Superior temporal gyrus (tissue), 1 donor: ENCODE data around the gene C1orf115.
"Not testable (repeated sequence)": the region's sequence is repeated elsewhere in the genome, so short reads cannot be mapped to it uniquely, and the experiment has no call there.

Source experiments
- DNase-seq: peaks from one replicate; pipeline ENCODE4 v3.0.0-alpha.2; 2016; ENCODE audit errors: extremely low spot score

The C1orf115 gene

GRCh38 chr1:220721266-220721665 lies 31.1 kb downstream of the C1orf115 start:
- not testable (repeated sequence) for DNase-seq

- no peak for DNase-seq
These were observed 36.5 kb downstream of the C1orf115 start for GRCh38 chr1:220726634-220727033.

- DNase-seq: no peak
These were observed 37.4 kb downstream of the C1orf115 start for GRCh38 chr1:220727519-220727918.

GRCh38 chr1:220730486-220730885 lies 40.3 kb downstream of the C1orf115 start:
- no peak for DNase-seq

- DNase-seq: no peak
These were observed 42.0 kb downstream of the C1orf115 start for GRCh38 chr1:220732137-220732536.

- DNase-seq: no peak
These were observed 42.5 kb downstream of the C1orf115 start for GRCh38 chr1:220732621-220733020.

GRCh38 chr1:220733086-220733601 lies 43.0 kb downstream of the C1orf115 start:
- peak; percentile 71 for DNase-seq

GRCh38 chr1:220734571-220735326 lies 44.6 kb downstream of the C1orf115 start:
- no peak for DNase-seq

- DNase-seq: not testable (repeated sequence)
These were observed 46.1 kb downstream of the C1orf115 start for GRCh38 chr1:220736283-220736682.

- DNase-seq: no peak
These were observed 51.2 kb downstream of the C1orf115 start for GRCh38 chr1:220741349-220741748.

- DNase-seq: no peak
These were observed 51.7 kb downstream of the C1orf115 start for GRCh38 chr1:220741825-220742224.

GRCh38 chr1:220742520-220742919 lies 52.4 kb downstream of the C1orf115 start:
- DNase-seq: no peak

- no peak for DNase-seq
These were observed 56.7 kb downstream of the C1orf115 start for GRCh38 chr1:220746851-220747250.

GRCh38 chr1:220747437-220748088 lies 57.4 kb downstream of the C1orf115 start:
- peak; percentile 32 for DNase-seq

- DNase-seq: peak; percentile 48
These were observed 58.1 kb downstream of the C1orf115 start, which contains the start of gene MTARC2 for GRCh38 chr1:220748089-220748934. Gene MTARC2, plus strand, starts transcription at chr1:220748322. Its CDS starts 210 bp downstream, at chr1:220748532.
